ENCODE data around the gene ZNF181.

DNA sequence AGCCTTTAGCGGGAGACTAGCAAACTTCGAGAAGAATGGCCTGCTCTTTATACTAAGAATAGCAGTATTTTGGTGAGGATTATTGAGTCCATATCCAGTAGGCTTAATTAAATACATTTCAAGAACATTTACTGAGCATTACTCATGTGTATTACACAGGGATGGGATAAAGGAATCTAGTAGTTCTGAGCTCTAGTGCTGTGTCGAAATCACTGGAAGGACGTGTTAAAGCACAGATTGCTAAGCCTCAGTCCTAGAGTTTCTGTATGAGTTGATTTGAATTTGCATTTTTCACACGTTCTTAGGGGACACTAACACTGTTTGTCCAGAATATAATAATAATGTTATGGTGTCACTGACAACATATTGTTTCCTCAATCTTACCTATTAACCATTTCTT, 47.6 kb upstream of the ZNF181 start:
- TF ChIP-seq ZFP3 (CRISPR knock-in tag; IDR thresholded peaks at IDR 0.05), result no peak
- TF ChIP-seq, protein P1, sequence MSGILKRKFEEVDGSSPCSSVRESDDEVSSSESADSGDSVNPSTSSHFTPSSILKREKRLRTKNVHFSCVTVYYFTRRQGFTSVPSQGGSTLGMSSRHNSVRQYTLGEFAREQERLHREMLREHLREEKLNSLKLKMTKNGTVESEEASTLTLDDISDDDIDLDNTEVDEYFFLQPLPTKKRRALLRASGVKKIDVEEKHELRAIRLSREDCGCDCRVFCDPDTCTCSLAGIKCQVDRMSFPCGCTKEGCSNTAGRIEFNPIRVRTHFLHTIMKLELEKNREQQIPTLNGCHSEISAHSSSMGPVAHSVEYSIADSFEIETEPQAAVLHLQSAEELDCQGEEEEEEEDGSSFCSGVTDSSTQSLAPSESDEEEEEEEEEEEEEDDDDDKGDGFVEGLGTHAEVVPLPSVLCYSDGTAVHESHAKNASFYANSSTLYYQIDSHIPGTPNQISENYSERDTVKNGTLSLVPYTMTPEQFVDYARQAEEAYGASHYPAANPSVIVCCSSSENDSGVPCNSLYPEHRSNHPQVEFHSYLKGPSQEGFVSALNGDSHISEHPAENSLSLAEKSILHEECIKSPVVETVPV (CRISPR knock-in tag; IDR thresholded peaks at IDR 0.05), result no peak
- TF ChIP-seq POU6F1 (CRISPR knock-in tag; IDR thresholded peaks at IDR 0.05; ENCODE audit: borderline replicate concordance, low read depth), result no peak
- TF ChIP-seq, protein P2, sequence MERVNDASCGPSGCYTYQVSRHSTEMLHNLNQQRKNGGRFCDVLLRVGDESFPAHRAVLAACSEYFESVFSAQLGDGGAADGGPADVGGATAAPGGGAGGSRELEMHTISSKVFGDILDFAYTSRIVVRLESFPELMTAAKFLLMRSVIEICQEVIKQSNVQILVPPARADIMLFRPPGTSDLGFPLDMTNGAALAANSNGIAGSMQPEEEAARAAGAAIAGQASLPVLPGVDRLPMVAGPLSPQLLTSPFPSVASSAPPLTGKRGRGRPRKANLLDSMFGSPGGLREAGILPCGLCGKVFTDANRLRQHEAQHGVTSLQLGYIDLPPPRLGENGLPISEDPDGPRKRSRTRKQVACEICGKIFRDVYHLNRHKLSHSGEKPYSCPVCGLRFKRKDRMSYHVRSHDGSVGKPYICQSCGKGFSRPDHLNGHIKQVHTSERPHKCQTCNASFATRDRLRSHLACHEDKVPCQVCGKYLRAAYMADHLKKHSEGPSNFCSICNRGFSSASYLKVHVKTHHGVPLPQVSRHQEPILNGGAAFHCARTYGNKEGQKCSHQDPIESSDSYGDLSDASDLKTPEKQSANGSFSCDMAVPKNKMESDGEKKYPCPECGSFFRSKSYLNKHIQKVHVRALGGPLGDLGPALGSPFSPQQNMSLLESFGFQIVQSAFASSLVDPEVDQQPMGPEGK (CRISPR knock-in tag; IDR thresholded peaks at IDR 0.05; ENCODE audit: borderline replicate concordance), result no peak
